Adrenal gland (tissue), 5 donors: ENCODE data around the gene FMN2.

Source experiments
- POLR2A ChIP-seq, 2 donors: fragments of 450-650 bp; IDR thresholded peaks; one replicate each; pipeline ENCODE4 v1.6.1; 2017; ENCODE audit warnings: antibody characterized with exemption in 2 of 2, mild to moderate bottlenecking in 2 of 2, moderate library complexity in 1 of 2
- TF ChIP-seq, protein P1 (sequence below), 6 experiments: fragments of 450-650 bp in 4 of 6; fragments of 200-600 bp in 2 of 6; sonication (generic) in 1 of 6; IDR thresholded peaks; 1 replicate in 5 of 6; 2 replicates in 1 of 6; pipeline versions ENCODE4 v1.5.1 to v1.8.0; 2016 to 2021; ENCODE audit warnings: antibody characterized with exemption in 6 of 6, mild to moderate bottlenecking in 2 of 6, moderate library complexity in 1 of 6
- donor health status: DM: no; HTN: no; CAD: no.

DNA sequence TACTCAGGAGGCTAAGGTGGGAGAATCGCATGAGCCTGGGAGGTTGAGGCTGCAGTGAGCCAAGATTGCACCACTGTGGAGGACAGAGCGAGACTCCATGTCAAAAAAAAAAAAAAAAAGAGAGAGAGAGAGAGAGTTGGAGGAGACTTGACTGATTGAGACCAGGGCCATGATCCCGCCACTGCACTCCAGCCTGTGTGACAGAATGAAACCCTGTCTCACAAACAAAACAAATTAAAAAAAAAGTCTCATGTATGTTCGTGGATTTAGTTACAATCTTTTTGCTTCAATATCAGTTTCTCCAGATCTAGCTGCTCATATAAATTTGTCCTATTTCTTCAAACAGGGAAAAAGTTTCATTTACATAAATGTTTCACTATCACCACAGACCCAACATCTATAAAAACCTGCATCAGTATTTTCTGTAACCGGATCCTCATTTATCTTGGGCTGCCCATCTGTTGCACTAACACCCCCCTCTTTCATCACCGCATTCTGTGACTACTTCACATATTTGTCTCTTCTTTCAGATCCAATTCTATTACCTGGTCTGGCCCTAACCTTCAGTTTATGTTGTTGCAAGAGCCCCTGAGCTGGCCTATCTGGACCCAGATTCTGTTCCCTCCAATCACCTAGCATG is 393.2 kb downstream of the FMN2 start:
- TF ChIP-seq POLR2A (IDR thresholded peaks at IDR 0.05), result no peak
- TF ChIP-seq, protein P1, sequence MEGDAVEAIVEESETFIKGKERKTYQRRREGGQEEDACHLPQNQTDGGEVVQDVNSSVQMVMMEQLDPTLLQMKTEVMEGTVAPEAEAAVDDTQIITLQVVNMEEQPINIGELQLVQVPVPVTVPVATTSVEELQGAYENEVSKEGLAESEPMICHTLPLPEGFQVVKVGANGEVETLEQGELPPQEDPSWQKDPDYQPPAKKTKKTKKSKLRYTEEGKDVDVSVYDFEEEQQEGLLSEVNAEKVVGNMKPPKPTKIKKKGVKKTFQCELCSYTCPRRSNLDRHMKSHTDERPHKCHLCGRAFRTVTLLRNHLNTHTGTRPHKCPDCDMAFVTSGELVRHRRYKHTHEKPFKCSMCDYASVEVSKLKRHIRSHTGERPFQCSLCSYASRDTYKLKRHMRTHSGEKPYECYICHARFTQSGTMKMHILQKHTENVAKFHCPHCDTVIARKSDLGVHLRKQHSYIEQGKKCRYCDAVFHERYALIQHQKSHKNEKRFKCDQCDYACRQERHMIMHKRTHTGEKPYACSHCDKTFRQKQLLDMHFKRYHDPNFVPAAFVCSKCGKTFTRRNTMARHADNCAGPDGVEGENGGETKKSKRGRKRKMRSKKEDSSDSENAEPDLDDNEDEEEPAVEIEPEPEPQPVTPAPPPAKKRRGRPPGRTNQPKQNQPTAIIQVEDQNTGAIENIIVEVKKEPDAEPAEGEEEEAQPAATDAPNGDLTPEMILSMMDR (IDR thresholded peaks at IDR 0.05), result no peak
